GM18858 (cell line): ENCODE measurements around the gene UBASH3B.
"Not testable (repeated sequence)": the region's sequence is repeated elsewhere in the genome, so short reads cannot be mapped to it uniquely, and the experiment has no call there.

Source experiments
- ATAC-seq: cut with Tn5 transposase; IDR thresholded peaks from one replicate; pipeline ENCODE4 v1.9.1; 2021; ENCODE audit not compliant: unreplicated experiment

Gene UBASH3B

GRCh38 chr11:122730694-122731093 is 75.2 kb downstream of the UBASH3B start:
- ATAC-seq: not testable (repeated sequence)

GRCh38 chr11:122731500-122731913 is 76.0 kb downstream of the UBASH3B start:
- no peak for ATAC-seq

DNA sequence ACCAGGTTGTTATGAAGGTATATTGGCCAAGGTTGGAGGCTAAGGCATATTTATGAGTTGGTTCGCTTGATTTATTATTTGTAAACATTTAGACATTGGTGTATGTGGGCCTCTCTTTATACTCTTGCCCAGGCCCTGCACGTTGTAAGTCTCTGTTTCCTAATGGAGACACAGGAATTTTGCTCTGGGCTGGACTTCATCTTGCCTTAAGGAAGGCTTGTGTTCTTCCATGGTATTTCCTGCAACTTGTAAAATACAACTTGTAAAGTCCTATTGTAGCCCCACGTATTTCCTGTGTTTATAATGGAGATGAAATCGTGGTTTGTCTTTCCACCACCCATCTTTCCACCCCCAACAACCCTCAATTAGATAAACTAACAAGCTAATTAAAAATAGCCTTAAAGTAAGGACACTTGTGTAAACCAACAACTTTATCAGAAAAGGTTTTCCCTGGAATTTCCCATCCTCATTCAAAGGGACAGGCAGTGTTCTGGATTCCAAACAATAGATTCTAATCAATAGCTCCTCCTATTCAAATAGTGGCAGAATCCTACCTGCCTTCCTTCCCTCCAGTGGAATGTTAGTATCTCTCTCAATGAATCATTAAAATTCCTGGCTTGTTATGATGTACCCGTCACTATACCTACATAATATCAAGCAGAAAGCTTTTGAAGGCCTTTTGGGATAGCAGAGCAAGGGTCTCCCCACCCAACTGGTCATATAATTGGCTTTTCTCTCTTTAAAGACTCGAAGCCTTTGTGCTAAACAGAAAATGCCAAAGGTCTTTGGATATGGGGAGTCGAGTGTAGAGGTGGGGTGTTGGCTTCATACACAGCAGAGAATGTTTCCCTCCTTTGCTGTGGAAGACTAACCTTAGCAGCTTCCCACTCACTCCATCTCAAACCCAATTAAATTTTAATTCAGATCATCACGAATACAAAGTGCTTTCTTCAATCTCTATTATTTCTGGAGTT is 77.1 kb downstream of the UBASH3B start:
- ATAC-seq: no peak

DNA sequence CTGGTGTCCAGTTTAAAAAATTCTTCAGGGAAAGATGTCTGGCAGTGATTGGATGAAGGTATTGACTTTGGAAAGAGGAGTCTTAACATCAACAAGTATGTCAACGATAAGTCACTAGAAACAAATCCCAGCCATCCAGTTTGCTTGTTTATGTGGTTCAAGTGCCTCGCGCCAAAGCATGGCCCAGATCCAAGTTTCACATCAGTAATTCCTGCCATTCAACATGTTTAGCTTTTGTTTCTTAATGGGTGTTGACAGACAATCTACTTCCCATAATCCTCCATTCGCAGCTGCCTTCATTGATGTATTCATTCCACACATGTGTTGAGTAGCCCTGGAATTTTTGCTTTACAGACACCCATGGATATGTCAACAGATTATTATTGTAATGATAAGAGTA is 77.8 kb downstream of the UBASH3B start:
- ATAC-seq: no peak

- ATAC-seq: no peak
Measured at GRCh38 chr11:122734848-122735496, 79.5 kb downstream of the UBASH3B start.

DNA sequence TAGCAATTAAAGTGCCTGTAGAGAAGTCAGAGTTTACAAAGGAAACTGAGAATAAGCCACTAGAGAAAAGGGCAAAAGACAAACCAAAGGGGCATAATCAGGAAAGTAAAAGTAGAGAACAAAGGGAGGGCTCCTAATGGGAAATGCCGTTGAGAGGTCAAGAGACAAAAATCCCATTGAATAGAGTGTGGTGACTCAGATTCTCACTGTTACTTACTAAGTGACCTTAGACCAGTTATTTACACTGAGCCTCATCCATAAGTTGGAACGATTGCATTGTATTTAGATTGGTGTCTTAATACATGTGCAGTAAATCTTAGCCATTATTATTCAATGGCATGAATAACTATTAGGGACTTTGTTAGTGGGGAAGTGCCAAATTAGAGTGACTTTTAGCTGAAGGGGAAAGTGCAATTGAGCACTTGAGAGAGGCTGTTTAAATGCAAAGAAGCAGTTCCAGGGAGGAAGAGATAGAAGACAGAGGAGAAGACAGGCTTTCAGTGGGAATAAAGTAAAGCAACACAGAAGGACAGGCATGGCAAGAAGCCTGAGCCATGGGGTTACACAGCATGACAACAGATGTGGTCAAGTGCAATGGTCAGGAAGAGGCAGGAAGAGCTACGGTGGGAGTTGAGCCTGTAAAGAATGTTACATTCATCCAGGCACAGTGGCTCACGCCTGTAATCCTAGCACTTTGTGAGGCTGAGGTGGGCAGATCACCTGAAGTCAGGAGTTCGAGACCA is 82.6 kb downstream of the UBASH3B start:
- no peak for ATAC-seq

DNA sequence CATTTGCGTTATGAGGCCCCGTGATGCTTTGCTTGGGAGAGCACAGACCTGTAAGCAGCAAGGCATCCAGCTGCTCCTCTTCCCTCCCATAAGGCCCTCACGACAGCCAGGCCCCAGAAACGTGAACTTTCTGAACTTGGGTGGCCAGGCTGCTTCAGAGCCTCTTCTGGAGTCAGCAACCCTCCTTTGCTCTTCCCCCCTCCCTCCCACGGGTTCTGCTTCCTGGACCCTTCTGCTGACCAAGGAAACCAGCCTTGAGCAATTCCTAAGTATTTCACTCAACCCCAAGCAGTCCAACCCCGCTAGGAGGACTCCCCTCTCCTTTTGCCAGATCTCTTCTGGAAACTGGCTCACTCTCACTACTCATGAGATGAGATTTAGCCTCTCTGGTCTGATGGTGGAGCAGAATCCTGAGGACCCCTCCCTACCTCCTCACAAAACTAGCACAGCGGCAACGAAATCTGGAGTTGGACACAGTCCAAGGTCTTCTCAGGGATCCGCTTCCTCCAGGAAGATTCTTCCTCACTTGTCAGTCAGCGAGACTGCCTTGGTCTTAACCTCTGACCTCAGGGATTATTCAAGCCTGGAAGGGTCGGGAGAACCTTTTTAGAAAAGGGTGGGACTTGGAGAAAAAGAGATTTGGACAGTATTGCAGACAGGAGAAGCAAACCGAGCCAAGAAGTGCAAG is 86.2 kb downstream of the UBASH3B start:
- no peak for ATAC-seq

GRCh38 chr11:122742301-122743018 is 86.9 kb downstream of the UBASH3B start:
- no peak for ATAC-seq

DNA sequence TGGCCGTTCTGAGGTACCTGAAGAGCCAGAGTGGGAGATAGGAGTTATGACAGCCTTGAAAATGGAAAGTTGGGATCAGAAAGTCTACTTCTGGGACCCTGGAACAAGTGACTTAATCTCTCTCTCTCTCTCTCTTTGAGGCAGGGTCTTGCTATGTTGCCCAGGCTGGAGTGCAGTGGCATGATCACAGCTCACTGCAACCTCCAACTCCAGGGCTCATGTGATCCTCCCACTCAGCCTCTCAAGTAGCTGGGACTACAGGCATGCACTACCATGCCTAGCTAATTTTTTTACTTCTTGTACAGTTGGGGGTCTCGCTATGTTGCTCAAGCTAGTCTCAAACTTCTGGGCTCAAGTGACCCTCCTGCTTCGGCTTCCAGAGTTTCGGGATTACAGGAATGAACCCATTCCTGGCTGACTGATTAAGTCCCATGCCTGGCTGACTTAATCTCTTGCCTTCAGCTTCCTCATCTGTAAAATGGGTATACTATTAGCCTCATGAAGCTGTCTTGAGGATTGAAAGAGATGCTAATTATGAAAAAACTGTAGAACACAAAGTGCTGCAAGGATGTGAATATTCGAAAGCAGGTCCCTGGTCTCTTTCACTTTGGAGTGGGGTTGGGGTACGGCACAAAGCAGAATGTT is 87.7 kb downstream of the UBASH3B start:
- ATAC-seq: no peak

DNA sequence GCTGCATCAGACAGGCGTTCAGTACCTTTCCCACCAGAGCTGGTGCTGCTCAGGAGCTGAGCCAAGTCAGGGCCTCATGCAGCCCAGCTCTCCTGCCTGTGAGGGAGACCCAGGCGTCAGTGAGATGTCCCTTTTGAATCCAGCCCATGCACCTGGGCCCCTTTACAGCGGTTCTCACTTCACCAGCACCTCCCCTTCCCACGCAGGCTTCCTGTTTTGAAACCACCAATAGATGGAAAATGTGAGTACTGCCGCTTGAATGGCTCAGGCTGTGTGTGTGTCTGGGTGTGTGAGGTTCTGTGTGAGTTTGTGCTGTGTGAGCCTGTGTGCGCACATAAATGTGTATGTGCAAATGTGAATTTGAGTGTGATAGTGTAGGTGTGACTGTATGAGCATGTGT is 88.4 kb downstream of the UBASH3B start:
- ATAC-seq: peak; percentile 36

- ATAC-seq: no peak
Measured at GRCh38 chr11:122744357-122744756, 88.8 kb downstream of the UBASH3B start.

DNA sequence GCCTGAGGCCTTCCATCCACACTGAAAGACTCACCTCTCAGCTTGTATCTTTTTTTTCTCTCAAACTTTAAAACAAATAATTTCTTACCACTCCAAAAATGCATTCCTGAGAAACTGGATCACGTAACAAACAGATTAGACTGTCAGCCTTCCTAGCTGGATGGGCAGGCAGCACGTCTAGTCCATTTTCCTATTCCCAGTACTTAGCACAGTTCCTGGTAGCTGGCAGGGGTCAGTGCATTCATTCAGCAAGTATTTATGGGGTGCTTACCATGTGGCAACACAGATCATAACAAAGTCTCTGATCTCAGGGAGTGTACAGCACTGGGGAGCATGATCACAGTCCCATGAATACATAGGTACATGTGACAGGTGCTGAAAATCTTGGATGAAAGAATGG is 89.6 kb downstream of the UBASH3B start:
- ATAC-seq: no peak

DNA sequence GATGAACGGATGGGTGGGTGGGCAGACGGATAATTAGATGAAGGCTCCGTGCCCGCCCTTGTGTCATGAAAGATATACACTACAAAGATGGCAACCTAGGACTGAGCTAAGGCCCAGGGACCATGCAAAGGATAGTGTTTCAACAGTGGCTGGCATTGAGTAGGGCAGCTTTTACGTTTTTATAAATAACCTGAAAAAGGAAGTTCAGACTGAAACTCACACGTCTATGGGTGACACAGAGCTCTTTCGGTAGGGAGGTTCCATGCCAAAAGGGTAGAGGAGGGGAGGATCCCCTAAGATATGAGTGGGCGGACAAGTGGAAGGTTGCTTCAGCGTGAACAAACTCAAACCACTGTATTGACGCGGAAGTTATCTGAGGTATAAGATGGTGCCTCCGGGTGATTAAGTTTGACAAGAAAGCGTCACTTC is 90.5 kb downstream of the UBASH3B start:
- peak; percentile 68 for ATAC-seq

- ATAC-seq: no peak
Measured at GRCh38 chr11:122746611-122747244, 91.2 kb downstream of the UBASH3B start.

DNA sequence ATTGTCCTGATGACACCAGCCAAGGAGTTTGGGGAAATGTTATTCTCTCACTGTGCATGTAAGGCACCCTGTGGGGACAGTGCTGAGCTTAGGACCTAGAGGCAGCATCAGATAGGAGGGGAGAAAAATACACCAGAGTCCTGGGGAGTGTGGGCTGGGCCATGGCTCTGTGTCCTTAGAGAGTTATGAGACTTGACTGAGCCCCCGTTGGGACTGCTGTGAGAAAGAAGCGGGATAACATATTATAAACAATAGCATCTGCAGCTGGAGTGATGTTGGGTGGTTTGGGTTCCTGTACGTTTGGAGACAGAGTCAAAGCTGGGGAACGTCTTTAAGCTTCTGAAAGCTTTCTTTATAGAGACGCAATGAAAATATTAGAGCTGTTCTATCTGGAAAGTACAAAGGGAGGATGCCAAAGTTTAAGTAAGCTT is 91.8 kb downstream of the UBASH3B start:
- ATAC-seq: no peak

DNA sequence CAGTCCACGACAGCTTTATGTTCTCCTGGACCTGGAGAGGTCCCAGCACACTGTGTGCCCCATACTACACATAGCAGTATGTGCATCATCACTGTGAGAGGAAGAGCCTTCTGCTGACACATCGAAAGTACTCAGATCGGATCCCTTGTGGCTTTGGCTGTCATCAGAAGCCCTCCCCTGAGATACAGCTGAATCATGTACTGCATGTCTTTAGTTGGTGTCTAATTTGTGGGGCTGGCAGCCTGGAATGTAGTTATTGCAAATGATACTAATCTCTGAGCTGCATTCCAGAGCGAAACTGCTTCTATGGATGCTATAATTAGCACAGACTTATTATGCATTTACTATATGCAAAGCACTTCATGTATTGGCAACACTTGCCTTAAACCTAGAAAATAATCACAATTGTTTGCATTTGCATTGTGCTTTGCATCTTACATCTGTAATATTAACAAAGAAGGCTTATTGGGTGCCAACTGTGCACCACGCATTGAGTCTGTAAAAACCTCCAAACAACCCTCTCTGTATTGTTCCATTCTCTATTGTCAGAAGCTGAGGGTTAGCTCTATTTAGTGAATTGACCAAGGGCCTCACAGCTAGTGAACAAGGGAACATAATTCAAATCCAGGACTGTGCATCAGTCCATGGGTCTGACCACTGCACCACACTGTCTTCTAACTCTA is 93.6 kb downstream of the UBASH3B start:
- ATAC-seq: peak; percentile 80

DNA sequence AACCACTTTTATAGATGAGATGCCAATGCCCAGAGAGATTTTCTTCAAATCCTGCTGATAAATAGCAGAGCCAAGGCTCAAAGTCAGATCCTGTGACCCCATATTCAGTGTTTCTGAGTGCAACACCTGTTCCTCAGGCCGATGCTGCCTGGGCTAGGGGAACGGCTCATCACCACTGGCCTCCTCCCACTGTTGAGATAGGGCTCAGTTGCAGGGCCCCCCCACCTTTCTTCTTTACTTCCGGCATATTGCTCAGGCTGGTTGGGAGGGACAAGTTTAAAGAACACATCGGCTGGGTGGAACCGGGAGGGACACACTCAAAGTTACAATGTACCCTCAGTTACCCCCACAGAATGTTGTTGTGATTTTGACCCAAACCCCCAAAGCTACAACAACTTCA is 94.5 kb downstream of the UBASH3B start:
- no peak for ATAC-seq

- ATAC-seq: no peak
Measured at GRCh38 chr11:122751292-122752070, 96.0 kb downstream of the UBASH3B start.
